Caco-2 (cell line): ENCODE measurements around the gene BCO1. TPM values are rescaled to one million over a fixed set of nuclear protein-coding genes. Genes with fewer than 3 reads are reported as not detected.

Source experiments
- BruUV-seq: library from RNA; stranded (reverse); fragments of 400-500 nt; replicated peaks from 2 replicates; lab custom pipeline; 2021; lab: Mats Ljungman, UMichigan
- CTCF ChIA-PET: fragments of 300-600 bp; sonication (Branson Sonifier 250); formaldehyde crosslinking; loops from one replicate; lab custom pipeline; 2022; ENCODE audit warnings: antibody characterized with exemption; lab: Charles Lee
- POLR2A ChIA-PET: fragments of 300-600 bp; sonication (Branson Sonifier 250); formaldehyde crosslinking; loops from one replicate; lab custom pipeline; 2022; ENCODE audit warnings: antibody characterized with exemption; lab: Charles Lee
- DNase-seq, 2 experiments: peaks; one replicate each; pipeline versions ENCODE4 v3.0.0 to v3.0.0-alpha.2; 2020 to 2022
- H3K27me3 ChIP-seq: replicated peaks from 2 replicates; pipeline ENCODE4 v1.6.0; 2011; ENCODE audit warnings: low read length; ENCODE audit not compliant: control insufficient read depth, insufficient read depth
- H3K36me3 ChIP-seq: 2 replicates; pipeline ENCODE4 v1.5.1; 2011; ENCODE audit warnings: low read length; ENCODE audit not compliant: control insufficient read depth, insufficient read depth
- H3K4me1 ChIP-seq: fragments of 250-450 bp; sonication (Bioruptor Pico); 2 replicates; pipeline ENCODE4 v1.5.1; 2020; ENCODE audit warnings: mild to moderate bottlenecking
- H3K4me3 ChIP-seq: 2 replicates; pipeline ENCODE4 v1.5.1; 2011; ENCODE audit warnings: low read depth, mild to moderate bottlenecking, control low read depth, low read length
- H3K9me3 ChIP-seq: fragments of 250-450 bp; sonication (Bioruptor Pico); 2 replicates; pipeline ENCODE4 v1.5.1; 2020; ENCODE audit warnings: mild to moderate bottlenecking, moderate library complexity
- H3K27ac Mint-ChIP-seq: one replicate; pipeline ENCODE4 v1.8.0; 2022; ENCODE audit warnings: mixed read lengths; ENCODE audit not compliant: unreplicated experiment
- H3K27me3 Mint-ChIP-seq: one replicate; pipeline ENCODE4 v1.8.0; 2022; ENCODE audit warnings: mixed read lengths; ENCODE audit not compliant: insufficient read depth, unreplicated experiment
- H3K36me3 Mint-ChIP-seq: one replicate; pipeline ENCODE4 v1.8.0; 2022; ENCODE audit warnings: mild to moderate bottlenecking, mixed read lengths; ENCODE audit not compliant: insufficient read depth, unreplicated experiment
- H3K4me1 Mint-ChIP-seq: one replicate; pipeline ENCODE4 v1.8.0; 2022; ENCODE audit warnings: low read depth, mixed read lengths; ENCODE audit not compliant: unreplicated experiment
- H3K4me3 Mint-ChIP-seq: one replicate; pipeline ENCODE4 v1.8.0; 2022; ENCODE audit warnings: mild to moderate bottlenecking, moderate library complexity, mixed read lengths; ENCODE audit not compliant: unreplicated experiment
- H3K9me3 Mint-ChIP-seq: one replicate; pipeline ENCODE4 v1.8.0; 2022; ENCODE audit warnings: mixed read lengths; ENCODE audit not compliant: unreplicated experiment
- intact Hi-C: fragments of 100-400 bp; cut with micrococcal nuclease; formaldehyde crosslinking; loops from one replicate; pipeline ENCODE4 v1.10.0; 2022; ENCODE audit not compliant: unreplicated experiment
- total RNA-seq: library from RNA; stranded (reverse); gene quantifications from 2 replicates; pipeline ENCODE4 v1.2.3, GENCODE V29; 2022
- TF ChIP-seq, protein P1 (sequence below), 2 experiments: fragments of 200-600 bp in 1 of 2; IDR thresholded peaks; 1 replicate in 1 of 2; 2 replicates in 1 of 2; pipeline versions ENCODE4 v1.5.1 to v1.8.0; 2011 to 2022; ENCODE audit warnings: antibody characterized with exemption in 1 of 2, control low read depth in 1 of 2, inconsistent platforms in 1 of 2, low read depth in 1 of 2, low read length in 1 of 2, mild to moderate bottlenecking in 1 of 2, moderate library complexity in 1 of 2; ENCODE audit not compliant: insufficient read depth in 1 of 2, severe bottlenecking in 1 of 2, unreplicated experiment in 1 of 2

The BCO1 gene
- total RNA-seq, 1 experiment from 2014 or later = 0.91 TPM

DNA sequence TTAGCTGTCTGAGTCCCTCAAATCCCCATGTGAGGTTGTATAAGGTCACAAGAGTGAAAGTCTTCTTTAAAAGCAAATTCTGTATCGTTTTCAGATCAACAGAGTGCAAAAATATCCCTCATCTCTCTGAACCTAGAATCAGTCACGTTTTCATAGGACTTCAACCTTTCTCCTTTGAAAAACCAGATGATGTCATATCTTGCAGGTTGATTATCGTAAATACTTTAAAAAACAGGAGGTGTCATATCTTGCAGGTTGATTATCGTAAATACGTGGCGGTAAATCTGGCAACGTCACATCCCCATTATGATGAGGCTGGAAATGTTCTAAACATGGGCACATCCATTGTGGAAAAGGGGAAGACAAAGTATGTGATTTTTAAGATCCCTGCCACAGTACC, 25.9 kb downstream of the BCO1 start:
- Mint-ChIP-seq H3K27me3 (no peaks in the 10 kb centered on the region), H3K36me3 (no peaks in the 10 kb centered on the region), H3K9me3 (peaks cover 13% of the 10 kb centered on the region), H3K27ac (no peak overlapping the region), H3K4me1 (peaks cover 7% of the 10 kb centered on the region), H3K4me3 (no peak overlapping the region)
- Histone ChIP-seq H3K4me1 (no peaks in the 10 kb centered on the region), H3K9me3 (no peaks in the 10 kb centered on the region), H3K27me3 (no peaks in the 10 kb centered on the region), H3K4me3 (no peak overlapping the region), H3K36me3 (no peaks in the 10 kb centered on the region)
- CTCF ChIA-PET = no interaction called here
- POLR2A ChIA-PET = no interaction called here
- intact Hi-C loops = loop anchor here (5.0 kb wide), 1 partner anchor 48 kb away; the partner anchor contains the start of gene GAN
- DNase-seq = no peak
- TF ChIP-seq, protein P1, sequence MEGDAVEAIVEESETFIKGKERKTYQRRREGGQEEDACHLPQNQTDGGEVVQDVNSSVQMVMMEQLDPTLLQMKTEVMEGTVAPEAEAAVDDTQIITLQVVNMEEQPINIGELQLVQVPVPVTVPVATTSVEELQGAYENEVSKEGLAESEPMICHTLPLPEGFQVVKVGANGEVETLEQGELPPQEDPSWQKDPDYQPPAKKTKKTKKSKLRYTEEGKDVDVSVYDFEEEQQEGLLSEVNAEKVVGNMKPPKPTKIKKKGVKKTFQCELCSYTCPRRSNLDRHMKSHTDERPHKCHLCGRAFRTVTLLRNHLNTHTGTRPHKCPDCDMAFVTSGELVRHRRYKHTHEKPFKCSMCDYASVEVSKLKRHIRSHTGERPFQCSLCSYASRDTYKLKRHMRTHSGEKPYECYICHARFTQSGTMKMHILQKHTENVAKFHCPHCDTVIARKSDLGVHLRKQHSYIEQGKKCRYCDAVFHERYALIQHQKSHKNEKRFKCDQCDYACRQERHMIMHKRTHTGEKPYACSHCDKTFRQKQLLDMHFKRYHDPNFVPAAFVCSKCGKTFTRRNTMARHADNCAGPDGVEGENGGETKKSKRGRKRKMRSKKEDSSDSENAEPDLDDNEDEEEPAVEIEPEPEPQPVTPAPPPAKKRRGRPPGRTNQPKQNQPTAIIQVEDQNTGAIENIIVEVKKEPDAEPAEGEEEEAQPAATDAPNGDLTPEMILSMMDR (IDR thresholded peaks at IDR 0.05; ENCODE audit: insufficient read depth in 1 of 2, low read depth in 1 of 2, low read length in 1 of 2, severe bottlenecking in 1 of 2, unreplicated experiment in 1 of 2) = no peak
- no TSS peak for BruUV-seq

DNA sequence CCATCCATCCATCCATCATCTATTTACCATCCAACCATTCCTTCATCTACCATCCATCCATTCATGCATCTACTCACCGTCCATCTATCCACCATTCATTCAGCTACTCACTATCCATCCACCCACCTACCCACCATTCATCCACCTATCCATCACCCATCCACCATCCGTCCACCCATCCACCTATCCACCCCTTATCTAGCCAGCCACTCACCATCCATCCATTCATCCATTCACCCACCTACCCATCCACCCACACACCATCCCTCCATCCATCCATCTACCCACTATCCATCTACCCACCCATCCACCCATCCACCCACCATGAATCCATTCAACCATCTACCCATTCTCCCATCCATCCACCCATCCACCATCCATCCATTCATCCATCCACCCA, 26.6 kb downstream of the BCO1 start:
- H3K4me1 ChIP-seq = no peaks in the 10 kb centered on the region
- no peak for DNase-seq
- no TSS peak for BruUV-seq
- no peaks in the 10 kb centered on the region for H3K9me3 ChIP-seq
- ChIA-PET POLR2A (no interaction called here), CTCF (no interaction called here)
- no peak overlapping the region for H3K4me3 Mint-ChIP-seq
- intact Hi-C loops = no loop called here
- no peaks in the 10 kb centered on the region for H3K36me3 Mint-ChIP-seq
- H3K27ac Mint-ChIP-seq = no peak overlapping the region
- TF ChIP-seq, protein P1 (IDR thresholded peaks at IDR 0.05; ENCODE audit: insufficient read depth in 1 of 2, low read depth in 1 of 2, low read length in 1 of 2, severe bottlenecking in 1 of 2, unreplicated experiment in 1 of 2) = no peak
- H3K27me3 ChIP-seq = no peaks in the 10 kb centered on the region
- H3K9me3 Mint-ChIP-seq = peaks cover 13% of the 10 kb centered on the region
- no peaks in the 10 kb centered on the region for H3K27me3 Mint-ChIP-seq
- H3K4me3 ChIP-seq = no peak overlapping the region
- H3K4me1 Mint-ChIP-seq = peaks cover 7% of the 10 kb centered on the region
- no peaks in the 10 kb centered on the region for H3K36me3 ChIP-seq

DNA sequence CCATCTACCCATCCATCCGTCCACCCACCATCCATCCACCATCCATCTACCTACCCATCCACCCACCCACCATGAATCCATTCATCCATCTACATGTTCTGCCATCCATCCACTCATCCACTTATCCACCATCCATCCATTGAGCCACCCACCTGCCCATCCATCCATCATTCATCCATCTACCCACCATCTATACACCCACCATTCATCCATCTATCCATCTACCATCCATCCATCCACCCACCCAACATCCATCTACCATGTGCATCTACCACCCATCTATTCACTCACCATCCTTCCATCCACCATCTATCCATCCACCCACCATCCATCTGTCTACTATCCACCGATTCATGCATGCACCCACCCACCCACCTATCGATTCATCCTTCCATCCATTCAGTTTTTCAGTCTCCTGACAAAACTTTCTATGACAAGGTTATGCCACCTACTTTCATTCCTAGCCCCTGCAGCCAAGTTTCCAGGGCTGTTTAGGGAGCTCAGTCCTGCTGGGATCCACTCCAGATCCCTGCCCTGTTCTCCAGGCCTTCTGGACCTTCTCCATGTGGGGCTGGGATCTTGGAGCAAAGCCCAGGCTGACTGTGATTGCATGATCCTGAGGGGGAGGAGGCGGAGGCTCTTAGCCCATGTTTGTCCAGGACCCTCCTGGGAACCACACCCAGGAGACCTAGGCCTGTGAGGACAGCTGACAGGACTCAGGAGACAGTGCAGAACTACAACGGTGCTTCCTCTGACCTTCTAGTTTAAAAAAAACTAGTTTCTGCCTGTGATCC, 27.4 kb downstream of the BCO1 start:
- POLR2A ChIA-PET = no interaction called here
- H3K36me3 Mint-ChIP-seq = no peaks in the 10 kb centered on the region
- no peak overlapping the region for H3K27ac Mint-ChIP-seq
- Histone ChIP-seq H3K4me1 (no peaks in the 10 kb centered on the region), H3K27me3 (no peaks in the 10 kb centered on the region), H3K4me3 (no peak overlapping the region), H3K36me3 (no peaks in the 10 kb centered on the region), H3K9me3 (no peaks in the 10 kb centered on the region)
- no TSS peak for BruUV-seq
- peaks cover 7% of the 10 kb centered on the region for H3K4me1 Mint-ChIP-seq
- TF ChIP-seq, protein P1 (IDR thresholded peaks at IDR 0.05; ENCODE audit: insufficient read depth in 1 of 2, low read depth in 1 of 2, low read length in 1 of 2, severe bottlenecking in 1 of 2, unreplicated experiment in 1 of 2) = no peak
- CTCF ChIA-PET = no interaction called here
- peaks cover 13% of the 10 kb centered on the region for H3K9me3 Mint-ChIP-seq
- H3K27me3 Mint-ChIP-seq = no peaks in the 10 kb centered on the region
- intact Hi-C loops = no loop called here
- no peak overlapping the region for H3K4me3 Mint-ChIP-seq
- no peak for DNase-seq
